Activated B cell treated with CpG ODN at 0.5 μM for 24 hours (primary cell): Measurements from ENCODE around the gene PRKG1. TPM values are rescaled to one million over a fixed set of nuclear protein-coding genes. Genes with fewer than 3 reads are reported as not detected.

Experiments used
- ATAC-seq: fragments of 200-7000 bp; cut with Tn5 transposase; one replicate; pipeline ENCODE4 v1.10.0; 2021; ENCODE audit warnings: low read depth, mild to moderate bottlenecking, moderate library complexity
- CTCF ChIA-PET: fragments of 350-600 bp; sonication (Branson Sonifier 250); formaldehyde crosslinking; loops from one replicate; lab custom pipeline; 2021; ENCODE audit warnings: antibody characterized with exemption; lab: Charles Lee
- POLR2A ChIA-PET: fragments of 350-600 bp; sonication (Branson Sonifier 250); formaldehyde crosslinking; loops from one replicate; lab custom pipeline; 2021; ENCODE audit warnings: antibody characterized with exemption; lab: Charles Lee
- DNase-seq: peaks from one replicate; pipeline ENCODE4 v3.0.0; 2022
- H3K27ac Mint-ChIP-seq: one replicate; pipeline ENCODE4 v1.8.0; 2020; ENCODE audit warnings: mixed read lengths
- H3K27me3 Mint-ChIP-seq: one replicate; pipeline ENCODE4 v1.8.0; 2021; ENCODE audit warnings: mixed read lengths
- H3K36me3 Mint-ChIP-seq: one replicate; pipeline ENCODE4 v1.8.0; 2021; ENCODE audit warnings: low read depth, mixed read lengths
- H3K4me1 Mint-ChIP-seq: one replicate; pipeline ENCODE4 v1.8.0; 2021; ENCODE audit warnings: mixed read lengths
- H3K4me3 Mint-ChIP-seq: one replicate; pipeline ENCODE4 v1.8.0; 2020; ENCODE audit warnings: mild to moderate bottlenecking, mixed read lengths
- H3K9me3 Mint-ChIP-seq: one replicate; pipeline ENCODE4 v1.8.0; 2020; ENCODE audit warnings: mixed read lengths
- CTCF ChIP-seq: fragments of 200-600 bp; IDR thresholded peaks from one replicate; pipeline ENCODE4 v1.8.0; 2022; ENCODE audit warnings: antibody characterized with exemption, mild to moderate bottlenecking
- intact Hi-C: fragments of 100-400 bp; cut with micrococcal nuclease; formaldehyde crosslinking; loops from one replicate; pipeline ENCODE4 v1.15.1; 2024
- total RNA-seq: library from RNA; stranded (reverse); gene quantifications from 2 replicates; pipeline ENCODE4 v1.2.3, GENCODE V29; 2022

PRKG1 gene
- total RNA-seq, 1 donor from 2014 or later: not detected

- intact Hi-C loops: no loop called here
- no peak for DNase-seq
- Mint-ChIP-seq H3K27me3 (no peaks in the 10 kb centered on the region), H3K36me3 (no peaks in the 10 kb centered on the region), H3K4me3 (no peak overlapping the region), H3K4me1 (no peaks in the 10 kb centered on the region), H3K9me3 (peaks cover 2% of the 10 kb centered on the region), H3K27ac (no peak overlapping the region)
- POLR2A ChIA-PET: no interaction called here
- TF ChIP-seq CTCF: no peak
- CTCF ChIA-PET: no interaction called here
- ATAC-seq: no peak
Observed at GRCh38 chr10:51862149-51862548, 787.9 kb downstream of the PRKG1 start.

- ChIA-PET POLR2A (no interaction called here), CTCF (no interaction called here)
- no peaks in the 10 kb centered on the region for H3K27me3 Mint-ChIP-seq
- no peak for DNase-seq
- intact Hi-C loops: no loop called here
- H3K36me3 Mint-ChIP-seq: no peaks in the 10 kb centered on the region
- H3K27ac Mint-ChIP-seq: no peak overlapping the region
- peaks cover under 1% of the 10 kb centered on the region for H3K9me3 Mint-ChIP-seq
- no peaks in the 10 kb centered on the region for H3K4me1 Mint-ChIP-seq
- no peak for ATAC-seq
- no peak for TF ChIP-seq CTCF
- H3K4me3 Mint-ChIP-seq: no peak overlapping the region
Observed at GRCh38 chr10:51867956-51868355, 793.7 kb downstream of the PRKG1 start.

- no peaks in the 10 kb centered on the region for H3K27me3 Mint-ChIP-seq
- no peaks in the 10 kb centered on the region for H3K4me1 Mint-ChIP-seq
- no peak for DNase-seq
- no peaks in the 10 kb centered on the region for H3K9me3 Mint-ChIP-seq
- CTCF ChIA-PET: no interaction called here
- H3K27ac Mint-ChIP-seq: no peak overlapping the region
- H3K36me3 Mint-ChIP-seq: no peaks in the 10 kb centered on the region
- H3K4me3 Mint-ChIP-seq: no peak overlapping the region
- TF ChIP-seq CTCF: no peak
- intact Hi-C loops: no loop called here
- no peak for ATAC-seq
- POLR2A ChIA-PET: no interaction called here
Observed at GRCh38 chr10:51874131-51874530, 799.8 kb downstream of the PRKG1 start.

GRCh38 chr10:51875610-51876009, 801.3 kb downstream of the PRKG1 start:
- Mint-ChIP-seq H3K4me1 (no peaks in the 10 kb centered on the region), H3K27ac (no peak overlapping the region), H3K9me3 (no peaks in the 10 kb centered on the region), H3K4me3 (no peak overlapping the region), H3K27me3 (no peaks in the 10 kb centered on the region), H3K36me3 (no peaks in the 10 kb centered on the region)
- CTCF ChIA-PET: no interaction called here
- POLR2A ChIA-PET: no interaction called here
- intact Hi-C loops: no loop called here
- no peak for ATAC-seq
- no peak for TF ChIP-seq CTCF
- no peak for DNase-seq

GRCh38 chr10:51876503-51876902, 802.2 kb downstream of the PRKG1 start:
- Mint-ChIP-seq H3K27me3 (no peaks in the 10 kb centered on the region), H3K4me3 (no peak overlapping the region), H3K27ac (no peak overlapping the region), H3K9me3 (no peaks in the 10 kb centered on the region), H3K36me3 (no peaks in the 10 kb centered on the region), H3K4me1 (no peaks in the 10 kb centered on the region)
- ChIA-PET CTCF (no interaction called here), POLR2A (no interaction called here)
- intact Hi-C loops: no loop called here
- no peak for ATAC-seq
- no peak for DNase-seq
- no peak for TF ChIP-seq CTCF
